OCI-LY3 (cell line): Measurements from ENCODE around the gene TMEM18.
"Not testable (repeated sequence)": the region's sequence is repeated elsewhere in the genome, so short reads cannot be mapped to it uniquely, and the experiment has no call there.

Source experiments
- CTCF ChIP-seq: fragments of 200-600, 300-600 bp; sonication (generic); IDR thresholded peaks from 2 replicates; pipeline ENCODE4 v1.5.1; 2014; ENCODE audit warnings: antibody characterized with exemption, low read length, low read depth
- EZH2phosphoT487 ChIP-seq: fragments of 200-600 bp; shearing (Covaris generic); IDR thresholded peaks from 2 replicates; pipeline ENCODE4 v1.6.1; 2018; ENCODE audit warnings: antibody characterized with exemption, mixed run types, low read depth

- not testable (repeated sequence) for TF ChIP-seq CTCF, EZH2phosphoT487
Measured at GRCh38 chr2:684913-685312, 7.7 kb upstream of the TMEM18 start.
